Stimulated activated CD8-positive, alpha-beta memory T cell treated with anti-CD3 and anti-CD28 coated beads, Interleukin-7, amount 100 ng/mL, for 1 hour (primary cell): ENCODE measurements around the gene CD68.
"Not testable (repeated sequence)": the region's sequence is repeated elsewhere in the genome, so short reads cannot be mapped to it uniquely, and the experiment has no call there.

ENCODE experiments used
- DNase-seq, 2 donors: peaks; one replicate each; pipeline ENCODE4 v3.0.0-alpha.2; 2020; ENCODE audit warnings: low read depth in 2 of 2

CD68 gene

GRCh38 chr17:7580604-7581575, 1.5 kb downstream of the CD68 start:
- no peak for DNase-seq

- no peak for DNase-seq
These were observed 3.2 kb downstream of the CD68 start for GRCh38 chr17:7582396-7583252.

GRCh38 chr17:7583253-7584109, 4.0 kb downstream of the CD68 start, which contains the start of gene MPDU1:
Gene MPDU1, plus strand, starts transcription at chr17:7583852. Its CDS starts 11 bp downstream, at chr17:7583863.
- peak; percentile 85 to 87 for DNase-seq

GRCh38 chr17:7586673-7587419, 7.4 kb downstream of the CD68 start:
- DNase-seq: no peak

GRCh38 chr17:7587420-7588151, 8.1 kb downstream of the CD68 start:
- DNase-seq: no peak

- DNase-seq: no peak
These were observed 9.2 kb downstream of the CD68 start for GRCh38 chr17:7588553-7589203.

GRCh38 chr17:7589204-7589868, 9.9 kb downstream of the CD68 start:
- peak; percentile 39 to 44 for DNase-seq

- no peak for DNase-seq
These were observed 10.7 kb downstream of the CD68 start, which contains the start of gene SOX15 for GRCh38 chr17:7589891-7590691. Gene SOX15, minus strand, starts transcription at chr17:7590094. Its CDS starts 418 bp downstream, at chr17:7589676.

- DNase-seq: no peak
These were observed 11.3 kb downstream of the CD68 start for GRCh38 chr17:7590743-7591142.

GRCh38 chr17:7591596-7591995, 12.2 kb downstream of the CD68 start:
- DNase-seq: no peak

GRCh38 chr17:7592422-7593021, 13.1 kb downstream of the CD68 start:
- DNase-seq: no peak

- no peak for DNase-seq
These were observed 13.9 kb downstream of the CD68 start for GRCh38 chr17:7593296-7593695.

- not testable (repeated sequence) for DNase-seq
These were observed 18.1 kb downstream of the CD68 start for GRCh38 chr17:7597561-7597960.

- DNase-seq: no peak
These were observed 26.8 kb downstream of the CD68 start for GRCh38 chr17:7606280-7606679.

- no peak for DNase-seq
These were observed 31.2 kb downstream of the CD68 start for GRCh38 chr17:7610641-7611040.

- no peak for DNase-seq
These were observed 32.3 kb downstream of the CD68 start for GRCh38 chr17:7611635-7612293.

- DNase-seq: no peak
These were observed 32.8 kb downstream of the CD68 start for GRCh38 chr17:7612294-7612640.
